HG02610 (cell line): ENCODE results near the gene MINDY3.

ENCODE experiments used
- ATAC-seq: cut with Tn5 transposase; IDR thresholded peaks from one replicate; pipeline ENCODE4 v1.9.1; 2021; ENCODE audit warnings: mild to moderate bottlenecking, moderate library complexity; ENCODE audit not compliant: unreplicated experiment

MINDY3 gene

GRCh38 chr10:15808204-15808797 is 52.0 kb downstream of the MINDY3 start:
- no peak for ATAC-seq

DNA sequence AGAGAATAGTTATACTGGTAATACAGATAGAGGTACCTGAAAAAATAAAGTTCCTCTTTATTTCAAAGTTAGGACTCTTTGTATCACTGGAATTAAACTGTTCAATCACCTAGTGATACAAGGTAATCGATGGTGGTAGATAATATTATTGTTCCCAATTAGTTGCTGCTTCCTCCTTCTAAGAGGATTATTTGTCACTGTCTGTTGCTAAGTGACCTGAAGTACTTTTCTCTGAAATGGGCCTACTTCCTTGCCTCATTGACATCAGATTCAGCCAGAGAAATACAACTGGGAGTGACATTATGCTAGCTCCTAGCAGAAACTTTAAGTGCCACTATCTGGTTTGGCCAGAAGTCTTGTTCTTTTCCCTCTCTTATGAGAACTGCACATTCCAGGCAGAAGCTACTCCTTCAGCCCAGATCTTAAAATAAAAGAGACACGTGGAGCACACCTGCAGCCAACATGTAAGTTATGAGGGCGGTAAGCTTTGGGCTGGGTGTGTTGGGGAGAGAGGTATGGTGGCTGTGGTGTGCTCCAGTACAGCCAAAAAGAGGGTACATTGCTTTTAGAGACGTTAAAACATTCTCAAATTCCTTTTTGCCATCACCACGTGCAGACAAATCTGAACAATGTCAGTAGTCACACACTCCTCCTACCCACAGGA is 54.8 kb downstream of the MINDY3 start:
- ATAC-seq, result no peak

- no peak for ATAC-seq
These were observed 56.2 kb downstream of the MINDY3 start for GRCh38 chr10:15804109-15804508.

DNA sequence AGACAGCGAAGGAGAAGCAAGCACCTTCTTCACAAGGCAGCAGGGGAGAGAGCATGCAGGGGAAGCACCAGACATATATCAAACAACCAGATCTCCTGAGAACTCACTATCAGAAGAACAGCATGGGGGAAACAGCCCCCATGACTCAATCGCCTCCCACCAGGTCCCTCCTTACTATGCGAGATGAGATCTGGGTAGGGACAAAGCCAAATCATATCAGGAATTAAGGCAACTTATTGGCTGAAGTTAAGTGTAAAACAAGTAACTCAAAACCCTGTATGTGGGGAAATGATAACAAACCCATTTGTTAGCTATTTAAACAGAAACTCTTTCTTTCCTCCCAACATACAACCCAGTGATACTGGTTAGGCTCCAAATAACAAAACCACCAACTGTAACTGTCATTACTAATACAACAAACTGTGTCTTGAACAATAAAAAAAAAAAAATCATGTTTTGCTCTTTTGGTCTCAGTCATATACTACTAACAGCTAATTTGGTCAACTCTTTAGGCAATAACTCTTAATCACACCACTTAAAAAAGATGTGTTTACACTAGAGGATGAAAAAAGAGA is 57.8 kb downstream of the MINDY3 start:
- no peak for ATAC-seq

GRCh38 chr10:15801641-15802040 is 58.7 kb downstream of the MINDY3 start:
- no peak for ATAC-seq

- no peak for ATAC-seq
These were observed 59.2 kb downstream of the MINDY3 start for GRCh38 chr10:15801147-15801546.

DNA sequence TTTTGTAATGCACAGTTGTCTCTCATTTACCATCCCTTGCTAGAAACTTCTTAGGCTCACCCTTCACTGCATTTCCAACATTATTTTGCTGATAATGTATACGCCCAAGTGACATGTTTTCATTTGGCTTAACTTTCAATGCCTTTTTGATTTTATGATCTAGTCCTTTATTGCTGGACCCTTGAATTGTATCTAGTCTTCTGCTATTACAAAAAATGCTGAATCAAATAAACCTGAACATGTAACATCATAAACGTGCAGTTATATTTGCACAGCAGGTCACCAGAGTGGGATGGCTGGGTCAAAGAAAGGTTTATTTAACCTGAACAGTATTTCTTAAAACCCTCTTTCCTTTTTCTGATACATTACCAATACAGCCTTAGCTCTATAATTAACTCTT is 63.0 kb downstream of the MINDY3 start:
- no peak for ATAC-seq

GRCh38 chr10:15796762-15797161 is 63.5 kb downstream of the MINDY3 start:
- no peak for ATAC-seq

GRCh38 chr10:15796098-15796759 is 64.1 kb downstream of the MINDY3 start:
- ATAC-seq, result no peak

DNA sequence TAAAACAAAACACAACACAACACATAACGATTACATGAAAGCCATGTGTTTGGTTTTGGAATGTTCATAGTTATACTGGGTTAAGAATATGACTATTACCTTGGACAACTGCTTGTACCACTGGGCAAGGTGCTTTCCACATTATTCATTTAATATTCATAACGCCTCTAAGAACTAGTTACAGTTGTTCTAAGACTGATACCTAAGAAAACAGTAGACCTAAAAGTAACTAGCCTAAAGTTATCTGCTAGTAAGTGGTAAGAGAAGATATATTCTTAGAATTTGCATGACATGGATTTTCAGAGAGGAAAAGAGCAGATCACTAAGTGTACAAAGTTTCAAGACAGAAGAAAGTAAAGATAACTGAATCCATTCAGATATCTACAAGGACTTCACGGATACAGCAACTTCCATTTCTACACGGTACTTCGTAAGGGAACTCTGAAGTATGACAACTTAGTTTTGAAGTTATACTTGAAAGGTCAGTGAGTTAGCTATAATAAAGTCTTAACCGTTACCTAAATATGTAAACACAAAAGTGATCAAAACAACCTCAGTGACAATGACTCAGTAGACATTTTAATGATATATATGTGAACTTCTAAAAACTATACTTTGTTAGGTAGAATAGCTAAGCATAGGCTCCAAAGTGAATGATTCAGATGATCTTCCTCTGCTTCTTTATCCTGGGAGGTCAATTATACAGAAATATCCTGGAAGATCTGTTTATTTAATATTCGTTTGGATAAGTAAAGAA is 65.1 kb downstream of the MINDY3 start:
- peak; percentile 62 for ATAC-seq

GRCh38 chr10:15794569-15794968 is 65.7 kb downstream of the MINDY3 start:
- no peak for ATAC-seq

DNA sequence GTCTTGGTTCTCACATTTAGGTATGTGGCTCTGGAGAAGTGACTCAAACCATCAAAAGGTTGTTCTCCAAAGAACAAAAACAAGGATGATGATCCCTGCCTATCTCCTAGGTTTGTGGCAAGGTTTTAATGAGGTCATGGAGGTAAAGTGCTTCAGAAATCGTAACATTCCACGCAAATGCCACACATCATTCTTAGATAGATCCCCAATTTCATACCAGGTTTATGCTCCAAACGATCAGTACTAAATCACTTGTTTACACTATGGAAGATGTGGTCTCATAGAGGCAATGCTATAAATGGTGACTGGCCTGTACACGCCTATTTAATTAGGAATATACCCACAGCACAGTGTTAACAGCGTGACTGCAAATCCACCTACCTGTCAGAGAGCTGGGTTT is 66.6 kb downstream of the MINDY3 start:
- ATAC-seq, result no peak

DNA sequence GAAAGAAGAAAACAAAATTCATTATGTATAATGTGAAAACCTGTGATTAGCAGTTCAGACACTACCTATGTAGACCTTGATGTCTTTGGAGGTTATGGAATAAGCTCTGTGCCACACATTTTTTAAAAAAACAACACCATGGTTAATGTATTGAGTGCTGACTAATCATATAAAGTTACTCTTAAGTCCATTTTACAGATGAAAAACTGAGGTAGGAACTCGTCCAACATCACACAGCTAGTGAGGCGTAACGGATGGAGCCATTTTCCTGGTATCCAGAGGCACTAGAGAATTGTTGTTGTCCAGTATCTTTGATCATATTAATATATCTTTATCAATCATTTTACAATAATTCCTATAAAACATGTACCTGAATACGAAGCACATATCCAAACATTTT is 67.5 kb downstream of the MINDY3 start:
- no peak for ATAC-seq

GRCh38 chr10:15791816-15792524 is 68.3 kb downstream of the MINDY3 start:
- no peak for ATAC-seq

DNA sequence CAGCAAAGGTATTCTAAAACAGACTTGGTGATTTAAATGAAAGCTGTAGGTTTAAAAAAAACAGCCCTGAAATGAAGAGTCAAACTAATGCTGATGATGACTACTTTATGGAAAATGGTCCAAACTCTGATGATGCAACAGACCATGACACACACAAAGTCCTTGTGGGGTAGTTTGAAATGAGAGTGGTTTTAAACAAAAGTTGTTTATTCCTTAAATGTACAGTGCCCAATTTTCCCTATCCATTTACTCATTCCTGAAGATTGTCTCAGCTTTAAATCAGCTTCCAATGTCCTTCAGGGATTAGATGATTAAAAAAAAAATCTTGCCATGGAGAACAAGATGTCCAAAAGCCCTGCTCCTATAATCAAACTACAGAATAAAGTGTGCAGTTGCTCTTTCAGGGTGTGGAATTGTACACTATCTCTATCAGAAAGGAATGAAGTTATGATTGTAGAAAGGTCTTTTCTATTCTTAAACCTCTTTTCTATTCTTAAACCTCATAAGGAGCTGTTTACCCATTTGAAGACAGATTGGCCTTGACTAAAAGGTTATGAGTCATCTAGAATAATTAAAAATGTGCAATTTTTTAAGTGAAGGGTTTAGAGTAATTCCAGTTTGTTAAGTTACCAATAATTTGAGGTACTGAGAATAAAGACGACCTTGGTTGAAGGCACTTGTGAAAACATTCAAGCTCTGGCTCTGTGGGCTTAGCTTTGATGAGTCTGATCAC is 70.3 kb downstream of the MINDY3 start:
- ATAC-seq, result no peak

DNA sequence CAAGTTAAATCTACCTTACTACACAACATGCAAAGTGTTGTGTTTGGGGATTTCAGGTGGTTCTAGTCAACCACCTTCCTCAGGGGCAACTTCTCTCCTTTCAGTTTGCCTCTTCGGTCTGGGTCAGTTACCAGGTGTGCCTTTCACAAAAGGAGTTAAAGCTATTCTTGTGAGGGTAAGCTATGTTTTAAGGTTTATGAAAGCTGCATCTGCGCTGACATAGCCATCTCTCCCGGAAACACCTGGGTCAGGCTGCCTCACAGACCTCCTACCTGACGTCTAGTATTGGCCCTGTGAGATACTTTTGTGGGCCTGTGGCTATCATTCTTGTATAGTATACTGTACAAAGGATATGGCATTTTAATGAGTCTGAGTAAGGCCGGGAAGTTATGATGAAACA is 72.9 kb downstream of the MINDY3 start:
- no peak for ATAC-seq

DNA sequence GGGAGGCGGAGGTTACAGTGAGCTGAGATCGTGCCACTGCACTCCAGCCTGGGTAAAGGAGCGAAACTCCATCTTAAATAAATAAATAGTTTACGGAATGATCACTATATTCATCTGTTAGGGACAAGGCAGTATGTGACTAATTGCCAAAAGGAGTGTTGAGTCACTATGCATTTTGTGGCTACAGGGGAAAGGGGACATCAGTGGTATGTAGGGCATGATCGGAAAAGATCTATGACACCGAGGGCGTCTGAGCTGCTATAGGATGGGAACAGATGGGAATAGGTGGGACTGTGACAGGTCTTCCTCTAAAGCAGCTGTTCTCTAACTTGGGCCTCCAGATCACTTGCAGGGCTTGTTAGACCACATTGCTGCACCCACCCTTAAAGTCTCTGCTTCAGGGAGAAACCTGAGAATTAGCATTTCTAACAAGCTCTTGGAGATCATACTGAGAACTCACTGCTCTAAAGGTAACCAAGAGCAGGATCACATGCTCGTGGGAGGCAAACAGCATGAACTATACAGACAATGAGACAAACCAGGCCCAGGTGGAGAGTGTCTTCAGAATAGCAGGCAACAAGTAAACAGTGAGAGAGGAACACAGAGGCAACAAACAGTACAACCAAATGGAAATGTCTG is 75.5 kb downstream of the MINDY3 start:
- ATAC-seq, result no peak

GRCh38 chr10:15783941-15784636 is 76.2 kb downstream of the MINDY3 start:
- no peak for ATAC-seq

DNA sequence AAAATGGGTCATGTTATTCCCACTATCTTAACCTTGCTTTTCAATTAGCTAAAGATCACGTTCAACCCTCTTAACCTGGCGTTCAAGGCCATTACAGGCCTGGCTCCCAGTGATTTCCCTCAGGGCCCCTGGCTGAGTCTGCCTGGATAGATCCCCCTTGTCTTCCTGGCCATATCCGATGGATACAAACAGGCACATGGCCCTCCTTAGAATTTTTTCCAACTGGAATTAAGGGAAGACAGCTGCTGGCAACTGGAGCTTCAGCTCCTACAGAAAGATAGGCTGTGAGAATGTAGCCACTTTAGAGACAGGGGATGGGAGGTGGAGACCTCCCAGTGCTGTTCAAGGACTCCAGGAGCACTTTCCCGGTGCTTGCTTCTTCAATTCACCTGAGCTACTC is 77.5 kb downstream of the MINDY3 start:
- ATAC-seq, result no peak
